Measurements from ENCODE around the gene P3H4. TPM values are rescaled to one million over a fixed set of nuclear protein-coding genes. Genes with fewer than 3 reads are reported as not detected.
A peak's percentile ranks its signal among the peaks of the same experiment; 100 is the strongest.

P3H4 gene
- total and polyA plus RNA-seq, 10 of the 15 experiments (the other 5 are each of a cell fraction or from before 2014, with no cell fraction given), result 0.32 to 1.1 (median 0.64) TPM; not detected in 1

GRCh38 chr17:41811549-41812380, at the start of gene P3H4 (continued):
- TF ChIP-seq ZNF687 (IDR thresholded peaks at IDR 0.05), result peak; percentile 80; the same call in 1 of the 2 replicates
- no peak for TF ChIP-seq TBL1XR1 (IDR thresholded peaks at IDR 0.05; ENCODE audit: low read depth, low read length)
- 0 out of 2 replicates have a peak, but pooled peaks have one; percentile 4 for TF ChIP-seq SMC3 (IDR thresholded peaks at IDR 0.05; ENCODE audit: borderline replicate concordance, low read length)
- 0 out of 2 replicates have a peak, but pooled peaks have one; percentile 18 for TF ChIP-seq ZNF217 (IDR thresholded peaks at IDR 0.05)
- TF ChIP-seq ZNF207 (IDR thresholded peaks at IDR 0.05; ENCODE audit: borderline replicate concordance), result peak; percentile 68; the same call in 1 of the 2 replicates
- peak in 1 of 2 experiments; percentile 62; a peak in 1 of 3 replicates for TF ChIP-seq EGR1 (IDR thresholded peaks at IDR 0.05; ENCODE audit: borderline replicate concordance in 1 of 2, low read depth in 2 of 2, low read length in 2 of 2)
- TF ChIP-seq HCFC1 (IDR thresholded peaks at IDR 0.05; ENCODE audit: low read length), result no peak
- TF ChIP-seq IRF5 (IDR thresholded peaks at IDR 0.05; ENCODE audit: borderline replicate concordance), result no peak
- TF ChIP-seq GATAD2B (conservative IDR thresholded peaks at IDR 0.05; ENCODE audit: low read depth), result peak; percentile 95
- TF ChIP-seq ZBTB40 (IDR thresholded peaks at IDR 0.05; ENCODE audit: borderline replicate concordance), result no peak
- peak; percentile 16; the same call in 1 of the 2 replicates for TF ChIP-seq NR2C1 (IDR thresholded peaks at IDR 0.05)
- no peak for TF ChIP-seq FOXM1 (IDR thresholded peaks at IDR 0.05; ENCODE audit: low read depth, low read length)

Measured in GM12878 (cell line).